HepG2 (cell line): Measurements from ENCODE around the gene ARFGAP1. TPM values are rescaled to one million over a fixed set of nuclear protein-coding genes. Genes with fewer than 3 reads are reported as not detected.

Experiments used
- ATAC-seq: fragments of 200-7000 bp; cut with Tn5 transposase; 3 replicates; pipeline ENCODE4 v1.9.1; 2020; ENCODE audit warnings: mild to moderate bottlenecking, moderate library complexity
- BruUV-seq: library from RNA; stranded (reverse); fragments of 400-500 nt; replicated peaks from 2 replicates; lab custom pipeline; 2021; lab: Mats Ljungman, UMichigan
- CTCF ChIA-PET: fragments of 300-600 bp; formaldehyde crosslinking; extraction: SDS; loops from one replicate; lab custom pipeline; 2021; ENCODE audit warnings: low total read pairs, inconsistent platforms, low intra/inter-chr PET ratio; lab: Yijun Ruan, JAX
- POLR2A ChIA-PET: fragments of 350-600 bp; sonication (Branson Sonifier 250); formaldehyde crosslinking; loops from one replicate; lab custom pipeline; 2020; ENCODE audit warnings: antibody characterized with exemption, inconsistent platforms; lab: Yijun Ruan, JAX
- DNase-seq: peaks from one replicate; pipeline ENCODE4 v3.0.0-alpha.2; 2015; ENCODE audit warnings: low spot score
- FAIRE-seq: peaks from 3 replicates; lab custom pipeline; 2011; peaks lifted over from hg19 to GRCh38; lab: Jason Lieb, UNC
- H2AFZ ChIP-seq: one replicate; pipeline ENCODE4 v1.6.1; 2011; ENCODE audit warnings: low read length, inconsistent platforms
- H3K27ac ChIP-seq: fragments of 300-600 bp; 3 replicates; pipeline ENCODE4 v1.8.0; 2011; ENCODE audit warnings: mixed run types, mild to moderate bottlenecking, mixed read lengths, low read length, inconsistent platforms; ENCODE audit not compliant: insufficient read depth; ENCODE audit errors: extremely low read length
- H3K27me3 ChIP-seq, 2 experiments: fragments of 200-600 bp in 1 of 2; 2 replicates in 1 of 2; 3 replicates in 1 of 2; pipeline versions ENCODE4 v1.6.0 to v1.8.0; 2011; ENCODE audit warnings: low read length in 2 of 2, mild to moderate bottlenecking in 2 of 2, moderate library complexity in 2 of 2, inconsistent platforms in 1 of 2; ENCODE audit not compliant: insufficient read depth in 2 of 2, control insufficient read depth in 1 of 2
- H3K36me3 ChIP-seq, 2 experiments: fragments of 200-600 bp in 1 of 2; replicated peaks in 1 of 2; 2 replicates in 1 of 2; 3 replicates in 1 of 2; pipeline versions ENCODE4 v1.5.1 to v1.8.0; 2011; ENCODE audit warnings: low read length in 2 of 2, inconsistent platforms in 1 of 2; ENCODE audit not compliant: insufficient read depth in 2 of 2, control insufficient read depth in 1 of 2
- H3K4me1 ChIP-seq: 2 replicates; pipeline ENCODE4 v1.5.1; 2012; ENCODE audit warnings: low read length, inconsistent platforms; ENCODE audit not compliant: insufficient read depth
- H3K4me2 ChIP-seq: 2 replicates; pipeline ENCODE4 v1.6.0; 2011; ENCODE audit warnings: low read depth, low read length, inconsistent platforms
- H3K4me3 ChIP-seq, 3 experiments: fragments of 200-600 bp in 1 of 3; sonication (generic), shearing (Covaris generic) in 1 of 3; replicated peaks in 1 of 3; 2 replicates each; pipeline ENCODE4 v1.5.1; 2011 to 2016; ENCODE audit warnings: low read length in 3 of 3, inconsistent platforms in 2 of 3, low read depth in 2 of 3, mild to moderate bottlenecking in 2 of 3, control low read depth in 1 of 3, mixed read lengths in 1 of 3; ENCODE audit not compliant: insufficient read depth in 1 of 3
- H3K79me2 ChIP-seq: one replicate; pipeline ENCODE4 v1.6.1; 2011; ENCODE audit warnings: low read length, inconsistent platforms; ENCODE audit not compliant: insufficient read depth
- H3K9ac ChIP-seq: 2 replicates; pipeline ENCODE4 v1.6.0; 2011; ENCODE audit warnings: mild to moderate bottlenecking, low read depth, low read length, inconsistent platforms; ENCODE audit not compliant: insufficient read depth
- H3K9me3 ChIP-seq: 2 replicates; pipeline ENCODE4 v1.5.1; 2012; ENCODE audit warnings: mild to moderate bottlenecking, low read length
- H4K20me1 ChIP-seq: 2 replicates; pipeline ENCODE4 v1.6.0; 2011; ENCODE audit warnings: inconsistent platforms, mild to moderate bottlenecking, low read length, moderate library complexity; ENCODE audit not compliant: insufficient read depth
- CREB1 ChIP-seq, 2 experiments: fragments of 450-650 bp in 1 of 2; IDR thresholded peaks; 2 replicates each; pipeline ENCODE4 v1.6.1; 2016 to 2017; ENCODE audit warnings: control low read depth in 1 of 2, mild to moderate bottlenecking in 1 of 2, missing compliant biosample characterization in 1 of 2, missing genetic modification characterization in 1 of 2
- HIVEP1 ChIP-seq: sonication (generic); formaldehyde crosslinking; IDR thresholded peaks from 2 replicates; pipeline ENCODE4 v1.4.0; 2020; ENCODE audit warnings: mild to moderate bottlenecking, missing genetic modification reagents
- IKZF4 ChIP-seq: sonication (generic); formaldehyde crosslinking; IDR thresholded peaks from 2 replicates; pipeline ENCODE4 v1.5.1; 2020; ENCODE audit warnings: borderline replicate concordance, mild to moderate bottlenecking, low read depth, missing genetic modification reagents; ENCODE audit errors: not compliant biosample characterization
- MIXL1 ChIP-seq: IDR thresholded peaks from 2 replicates; pipeline ENCODE4 v1.6.1; 2016
- NCOA2 ChIP-seq: sonication (generic); formaldehyde crosslinking; IDR thresholded peaks from 2 replicates; pipeline ENCODE4 v1.8.0; 2022; ENCODE audit warnings: inconsistent platforms
- ZNF598 ChIP-seq: sonication (generic); formaldehyde crosslinking; IDR thresholded peaks from 2 replicates; pipeline ENCODE4 v1.5.1; 2020; ENCODE audit warnings: mild to moderate bottlenecking, missing genetic modification reagents, borderline replicate concordance
- ZNF768 ChIP-seq: sonication (generic); formaldehyde crosslinking; IDR thresholded peaks from 2 replicates; pipeline ENCODE4 v1.4.0; 2020; ENCODE audit warnings: missing genetic modification reagents
- WGBS: methylation state at CpG from one replicate; pipeline ENCODE4 v1.1.6; 2017; ENCODE audit warnings: low lambda C conversion rate; 5-methylcytosine and 5-hydroxymethylcytosine counted together
- in situ Hi-C: cut with HindIII; loops from 2 replicates; pipeline ENCODE4 v1.10.0; 2017; ENCODE audit warnings: low pct_unique_long_range_greater_than_20kb; ENCODE audit not compliant: extremely low pct_ligation_motif_present
- intact Hi-C: fragments of 100-400 bp; cut with micrococcal nuclease; formaldehyde crosslinking; loops from one replicate; pipeline ENCODE4 v1.10.0; 2022; ENCODE audit not compliant: unreplicated experiment
- polyA plus RNA-seq, 8 experiments: library from polyadenylated mRNA; depleted of rRNA in 3 of 8; stranded (reverse) in 7 of 8; unstranded in 1 of 8; fragments of >200 nt; fragmentation: Illumina TruSeq in 4 of 8; extraction: Trizol in 4 of 8; gene quantifications; 2 replicates each; pipeline versions ENCODE4 v1.2.1 to v1.2.3, GENCODE V29; 2011 to 2016; ENCODE audit warnings: low read depth in 4 of 8, missing spikeins in 1 of 8, mixed read lengths in 1 of 8; ENCODE audit not compliant: insufficient read depth in 1 of 8
- total RNA-seq, 5 experiments: library from RNA; depleted of rRNA; stranded (reverse); fragments of >200 nt; fragmentation: Illumina TruSeq; extraction: Trizol; gene quantifications; 2 replicates each; pipeline ENCODE4 v1.2.3, GENCODE V29; 2016; ENCODE audit warnings: low read depth in 1 of 5
- TF ChIP-seq, protein P1 (sequence below): sonication (generic); formaldehyde crosslinking; IDR thresholded peaks from 2 replicates; pipeline ENCODE4 v1.4.0; 2020; ENCODE audit warnings: missing genetic modification reagents

ARFGAP1 gene
- total and polyA plus RNA-seq, 2 of the 13 experiments (the other 11 are each of a cell fraction or from before 2014, with no cell fraction given), result 132 TPM

DNA sequence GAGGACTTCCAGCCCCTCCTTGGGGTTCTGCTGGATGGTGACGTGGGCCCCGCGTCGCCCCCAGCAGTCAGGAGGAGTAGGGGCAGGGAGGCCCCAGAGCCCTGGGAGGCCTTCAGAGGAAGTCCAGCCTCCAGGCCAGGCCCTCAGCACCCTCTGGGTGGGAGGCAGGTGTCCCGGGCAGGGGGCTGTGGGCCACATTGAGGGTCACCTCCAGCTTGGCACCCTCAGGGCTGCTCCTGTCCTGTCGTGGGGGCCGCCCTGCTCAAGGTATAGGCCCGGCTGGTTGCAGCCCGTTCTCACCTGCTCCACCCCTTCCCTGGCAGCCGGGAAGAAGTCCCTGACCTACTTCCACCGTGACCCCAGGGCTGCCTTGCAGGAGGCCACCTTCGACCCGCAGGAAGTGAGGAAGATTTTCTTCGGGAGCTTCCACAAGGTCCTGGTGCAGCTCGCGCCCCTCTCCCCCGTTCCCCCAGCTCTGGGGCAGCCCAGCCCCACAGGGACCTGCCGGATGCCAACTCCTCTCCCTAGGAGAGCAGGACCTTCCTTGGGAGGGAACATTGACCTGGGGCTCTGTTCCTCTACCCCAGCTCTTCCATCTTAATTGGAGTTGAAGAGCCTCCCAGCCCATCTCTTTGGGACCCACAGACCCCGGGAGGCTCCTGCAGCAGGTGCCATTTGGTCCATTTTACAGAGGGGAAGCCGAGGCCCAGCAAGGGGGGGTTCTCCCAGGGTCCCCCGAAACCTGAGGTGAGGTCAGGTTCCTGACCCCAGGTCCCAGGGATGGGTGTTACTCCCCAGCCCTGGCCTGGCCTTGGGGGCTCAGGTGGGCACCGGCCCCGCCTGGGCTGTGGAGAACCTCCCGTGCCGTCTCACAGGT is 46.8 kb downstream of the ARFGAP1 start:
- ATAC-seq (no peak), FAIRE-seq (no peak), DNase-seq (no peak)
- Histone ChIP-seq H3K4me1 (no peaks in the 10 kb centered on the region), H2AFZ (no peak overlapping the region), H3K9me3 (no peaks in the 10 kb centered on the region), H3K36me3 (no peaks in the 10 kb centered on the region), H3K9ac (no peak overlapping the region), H4K20me1 (peaks cover 3% of the 10 kb centered on the region; the same call in 1 of the 2 replicates), H3K4me3 (no peak overlapping the region), H3K4me2 (no peak overlapping the region), H3K79me2 (no peaks in the 10 kb centered on the region), H3K27me3 (peaks cover 8 to 52% of the 10 kb centered on the region in 2 experiments; a peak in 4 of 5 replicates)
- POLR2A ChIA-PET, result no interaction called here
- no TSS peak for BruUV-seq
- intact Hi-C loops (no loop called here), in situ Hi-C loops (no loop called here)
- WGBS, result 41% methylated on average over 12 of the region's 25 CpGs
- CTCF ChIA-PET, result no interaction called here
- TF ChIP-seq MIXL1 (CRISPR knock-in tag) (no peak), NCOA2 (CRISPR knock-in tag) (no peak), ZNF598 (CRISPR knock-in tag) (no peak), CREB1 (IDR thresholded peaks at IDR 0.05) (peak; percentile 41; the same call in 1 of the 2 replicates), CREB1 (CRISPR knock-in tag; IDR thresholded peaks at IDR 0.05) (no peak)
- TF ChIP-seq, protein P1, sequence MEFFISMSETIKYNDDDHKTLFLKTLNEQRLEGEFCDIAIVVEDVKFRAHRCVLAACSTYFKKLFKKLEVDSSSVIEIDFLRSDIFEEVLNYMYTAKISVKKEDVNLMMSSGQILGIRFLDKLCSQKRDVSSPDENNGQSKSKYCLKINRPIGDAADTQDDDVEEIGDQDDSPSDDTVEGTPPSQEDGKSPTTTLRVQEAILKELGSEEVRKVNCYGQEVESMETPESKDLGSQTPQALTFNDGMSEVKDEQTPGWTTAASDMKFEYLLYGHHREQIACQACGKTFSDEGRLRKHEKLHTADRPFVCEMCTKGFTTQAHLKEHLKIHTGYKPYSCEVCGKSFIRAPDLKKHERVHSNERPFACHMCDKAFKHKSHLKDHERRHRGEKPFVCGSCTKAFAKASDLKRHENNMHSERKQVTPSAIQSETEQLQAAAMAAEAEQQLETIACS (CRISPR knock-in tag), result no peak
- TF ChIP-seq, all 625 proteins: peak for 1
- H3K27ac ChIP-seq, result no peak overlapping the region

DNA sequence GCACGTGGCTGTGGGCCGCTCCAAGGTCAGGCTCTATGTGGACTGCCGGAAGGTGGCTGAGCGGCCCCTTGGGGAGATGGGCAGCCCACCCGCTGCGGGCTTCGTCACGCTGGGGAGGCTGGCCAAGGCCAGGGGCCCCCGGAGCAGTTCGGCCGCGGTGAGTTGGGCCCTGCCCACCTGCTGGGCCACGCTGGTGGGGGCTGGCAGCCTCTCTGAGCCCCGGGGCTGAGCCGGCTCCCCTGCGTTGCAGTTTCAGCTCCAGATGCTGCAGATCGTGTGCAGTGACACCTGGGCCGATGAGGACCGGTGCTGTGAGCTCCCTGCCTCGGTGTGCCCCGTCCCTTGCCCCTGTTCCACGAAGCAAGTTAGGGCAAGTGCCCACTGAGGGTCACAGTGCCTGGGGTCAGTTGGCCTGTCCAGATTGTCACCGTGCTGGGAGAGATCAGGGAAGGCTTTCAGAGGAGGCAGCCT is 47.5 kb downstream of the ARFGAP1 start:
- no peaks in the 10 kb centered on the region for H3K9me3 ChIP-seq
- 40% methylated on average over 12 of the region's 23 CpGs for WGBS
- no peak for FAIRE-seq
- H3K4me1 ChIP-seq, result no peaks in the 10 kb centered on the region
- no peak for DNase-seq
- H3K27me3 ChIP-seq, result peaks cover 7 to 46% of the 10 kb centered on the region in 2 experiments; a peak in 4 of 5 replicates
- intact Hi-C loops (no loop called here), in situ Hi-C loops (no loop called here)
- POLR2A ChIA-PET, result no interaction called here
- no peak overlapping the region for H2AFZ ChIP-seq
- no peaks in the 10 kb centered on the region for H3K36me3 ChIP-seq
- no peak overlapping the region for H3K4me3 ChIP-seq
- BruUV-seq, result no TSS peak
- no peak for ATAC-seq
- H3K4me2 ChIP-seq, result no peak overlapping the region
- CTCF ChIA-PET, result no interaction called here
- no peaks in the 10 kb centered on the region for H3K79me2 ChIP-seq
- H3K27ac ChIP-seq, result no peak overlapping the region
- TF ChIP-seq IKZF4 (CRISPR knock-in tag) (no peak), HIVEP1 (CRISPR knock-in tag) (no peak), ZNF768 (CRISPR knock-in tag) (peak; percentile 85; the same call in 1 of the 2 replicates)
- no peak overlapping the region for H3K9ac ChIP-seq
- H4K20me1 ChIP-seq, result peaks cover 3% of the 10 kb centered on the region; the same call in 1 of the 2 replicates
